Stomach smooth muscle (tissue), 2 donors: ENCODE measurements around the gene SMPD4.
"Not testable (repeated sequence)": the region's sequence is repeated elsewhere in the genome, so short reads cannot be mapped to it uniquely, and the experiment has no call there.

Experiments
- H3K27ac ChIP-seq: one replicate; pipeline ENCODE4 v1.7.0; 2013; ENCODE audit warnings: mild to moderate bottlenecking, low read length, inconsistent platforms
- H3K27me3 ChIP-seq, 2 donors: one replicate each; pipeline ENCODE4 v1.7.0; 2013; ENCODE audit warnings: low read length in 2 of 2; ENCODE audit not compliant: insufficient read depth in 2 of 2, control insufficient read depth in 1 of 2
- H3K36me3 ChIP-seq, 2 donors: one replicate each; pipeline ENCODE4 v1.7.0; 2013; ENCODE audit warnings: low read length in 2 of 2; ENCODE audit not compliant: control insufficient read depth in 2 of 2, insufficient read depth in 2 of 2
- H3K4me1 ChIP-seq: one replicate; pipeline ENCODE4 v1.7.0; 2013; ENCODE audit warnings: low read length; ENCODE audit not compliant: control insufficient read depth, insufficient read depth
- H3K4me3 ChIP-seq, 2 donors: one replicate each; pipeline ENCODE4 v1.7.0; 2013; ENCODE audit warnings: low read length in 2 of 2
- H3K9ac ChIP-seq, 2 donors: one replicate each; pipeline ENCODE4 v1.7.0; 2013; ENCODE audit warnings: low read length in 2 of 2, mild to moderate bottlenecking in 1 of 2
- H3K9me3 ChIP-seq, 2 donors: one replicate each; pipeline ENCODE4 v1.7.0; 2013; ENCODE audit warnings: low read length in 2 of 2; ENCODE audit not compliant: control insufficient read depth in 2 of 2
- donor health status: healthy.
- donor health status: Pancreatic carcinoma.

The SMPD4 gene

DNA sequence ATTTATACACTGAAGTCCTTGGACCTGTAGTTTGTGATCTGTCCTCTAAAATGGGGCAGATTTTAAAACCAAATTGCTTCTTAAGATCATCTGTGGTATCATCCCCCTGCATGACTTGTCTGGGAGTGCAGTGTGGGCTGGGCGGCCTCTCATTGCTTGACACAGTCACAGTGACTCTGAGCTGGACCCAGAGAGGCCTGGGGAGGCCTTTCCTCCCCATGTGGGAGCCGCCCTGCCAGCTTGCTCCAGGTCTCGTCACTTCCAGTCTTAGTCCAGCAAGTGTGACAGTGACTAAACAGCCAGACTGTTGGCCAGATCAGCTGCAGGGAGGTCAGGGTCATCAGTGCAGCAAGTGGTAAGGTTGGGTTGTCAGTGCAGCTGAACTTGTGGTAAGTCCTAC lies 21.7 kb upstream of the SMPD4 start:
- H3K27ac ChIP-seq, H3K9me3 ChIP-seq, H3K9ac ChIP-seq, H3K4me1 ChIP-seq, H3K36me3 ChIP-seq, H3K4me3 ChIP-seq, H3K27me3 ChIP-seq: not testable (repeated sequence)

DNA sequence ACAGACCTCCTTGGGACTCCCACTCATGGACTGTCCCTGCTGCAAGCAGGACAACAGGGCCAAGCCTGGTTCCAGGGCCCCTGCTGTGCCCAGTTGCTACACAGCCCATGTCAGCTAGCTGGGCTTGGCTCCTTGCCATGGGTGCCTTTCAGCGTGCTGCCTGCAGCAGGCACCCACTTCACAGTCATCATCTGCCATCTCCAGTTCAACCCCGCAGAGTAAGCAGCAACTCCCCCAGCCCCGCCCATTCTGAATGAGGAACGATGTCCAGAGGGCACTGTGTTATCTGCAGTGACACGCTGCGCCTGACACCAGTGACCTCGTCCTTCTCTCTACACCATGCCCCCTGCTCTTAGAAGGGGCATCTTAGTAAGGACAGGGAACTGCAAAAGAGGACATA lies 21.1 kb upstream of the SMPD4 start:
- not testable (repeated sequence) for H3K27me3 ChIP-seq, H3K27ac ChIP-seq, H3K9me3 ChIP-seq, H3K36me3 ChIP-seq, H3K4me1 ChIP-seq, H3K9ac ChIP-seq, H3K4me3 ChIP-seq

DNA sequence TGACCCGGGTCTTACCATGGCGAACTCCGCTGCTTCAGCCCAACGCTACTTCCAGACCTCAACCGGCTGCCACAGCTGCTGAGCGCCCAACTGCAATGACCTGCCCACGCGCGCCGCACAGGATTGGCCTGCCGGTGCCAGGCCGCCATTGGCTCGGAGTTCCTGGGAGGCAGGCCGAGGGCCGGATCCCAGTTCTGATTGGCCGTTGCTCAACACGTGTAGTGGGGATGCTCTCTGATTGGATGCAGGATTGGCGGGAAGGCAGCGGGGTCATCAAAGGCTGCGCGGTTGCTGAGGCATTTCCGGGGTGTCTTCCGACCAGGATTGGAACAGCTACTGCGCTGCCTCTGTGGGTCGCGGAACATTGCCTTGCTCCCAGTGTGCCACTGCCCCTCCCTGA lies 16.9 kb upstream of the SMPD4 start, which contains the start of gene TUBA3E:
Gene TUBA3E, minus strand, starts transcription at position 97 of the 400 bp plus-strand sequence. Its CDS starts 79 bp downstream, at position 18.
- Histone ChIP-seq H3K4me1 (no peaks in the 10 kb centered on the region), H3K4me3 (no peak within 1 kb of the TSS)

GRCh38 chr2:130196052-130196451 lies 14.7 kb upstream of the SMPD4 start:
- not testable (repeated sequence) for H3K27me3 ChIP-seq, H3K27ac ChIP-seq, H3K4me1 ChIP-seq, H3K4me3 ChIP-seq, H3K36me3 ChIP-seq, H3K9ac ChIP-seq, H3K9me3 ChIP-seq

More for the DNA sequence above, 16.9 kb upstream of the SMPD4 start, which contains the start of gene TUBA3E:
- Histone ChIP-seq H3K9ac (no peak within 1 kb of the TSS), H3K27me3 (no peaks in the 10 kb centered on the region), H3K9me3 (no peaks in the 10 kb centered on the region), H3K27ac (no peak within 1 kb of the TSS), H3K36me3 (no peaks in the 10 kb centered on the region)

DNA sequence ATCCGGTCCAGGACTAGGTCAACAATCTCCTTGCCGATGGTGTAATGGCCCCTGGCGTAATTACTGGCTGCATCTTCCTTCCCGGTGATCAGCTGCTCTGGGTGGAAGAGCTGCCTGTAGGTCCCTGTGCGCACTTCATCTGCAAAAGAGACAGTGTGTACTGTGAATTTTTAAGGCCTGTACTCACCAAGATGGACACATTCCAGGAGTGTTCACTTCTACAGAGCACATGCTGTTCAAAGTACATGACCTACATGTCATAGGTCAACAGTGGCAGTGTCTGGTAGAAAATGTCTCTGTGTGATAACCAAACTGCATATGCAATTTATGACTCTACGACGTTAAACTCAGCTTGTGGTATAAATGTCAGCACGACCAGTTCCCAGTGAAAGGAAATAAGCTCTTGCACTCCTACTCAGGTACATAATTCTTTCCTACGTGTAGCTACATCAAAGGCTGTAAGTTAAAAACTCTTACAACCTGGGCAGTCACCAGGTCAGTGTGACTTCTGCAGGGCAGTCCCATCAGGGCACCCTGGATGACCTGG lies 13.8 kb upstream of the SMPD4 start:
- H3K9me3 ChIP-seq, H3K4me3 ChIP-seq, H3K9ac ChIP-seq, H3K36me3 ChIP-seq, H3K27ac ChIP-seq, H3K4me1 ChIP-seq, H3K27me3 ChIP-seq: not testable (repeated sequence)

DNA sequence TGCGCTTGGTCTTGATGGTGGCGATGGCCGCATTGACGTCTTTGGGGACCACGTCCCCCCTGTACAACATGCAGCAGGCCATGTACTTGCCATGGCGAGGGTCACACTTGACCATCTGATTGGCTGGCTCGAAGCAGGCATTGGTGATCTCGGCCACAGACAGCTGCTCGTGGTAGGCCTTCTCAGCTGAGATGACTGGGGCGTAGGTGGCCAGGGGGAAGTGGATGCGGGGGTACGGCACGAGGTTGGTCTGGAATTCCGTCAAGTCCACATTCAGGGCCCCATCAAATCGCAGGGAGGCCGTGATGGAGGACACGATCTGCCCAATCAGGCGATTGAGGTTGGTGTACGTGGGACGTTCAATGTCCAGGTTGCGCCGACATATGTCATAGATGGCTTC lies 12.4 kb upstream of the SMPD4 start:
- H3K36me3 ChIP-seq, H3K27me3 ChIP-seq, H3K9me3 ChIP-seq, H3K4me1 ChIP-seq, H3K4me3 ChIP-seq, H3K9ac ChIP-seq, H3K27ac ChIP-seq: not testable (repeated sequence)

DNA sequence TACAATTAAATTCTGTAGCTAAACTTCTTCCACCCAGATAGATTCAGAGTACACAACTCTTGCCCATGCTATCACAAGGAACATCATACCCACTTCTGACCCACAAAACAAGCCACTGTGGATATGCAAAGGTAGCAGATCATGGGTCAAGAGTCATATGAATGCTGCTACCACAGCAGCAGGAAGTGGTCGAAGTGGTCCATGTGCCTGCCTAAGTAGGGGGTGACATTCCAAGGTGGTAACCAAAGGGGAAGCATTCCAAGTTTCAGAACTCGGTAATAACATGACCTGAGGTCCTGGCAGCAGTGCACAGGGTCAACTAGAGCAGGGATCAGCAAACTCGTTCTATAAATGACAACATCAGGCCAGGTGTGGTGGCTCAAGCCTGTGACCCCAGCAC lies 11.0 kb upstream of the SMPD4 start:
- not testable (repeated sequence) for H3K4me1 ChIP-seq, H3K27me3 ChIP-seq

DNA sequence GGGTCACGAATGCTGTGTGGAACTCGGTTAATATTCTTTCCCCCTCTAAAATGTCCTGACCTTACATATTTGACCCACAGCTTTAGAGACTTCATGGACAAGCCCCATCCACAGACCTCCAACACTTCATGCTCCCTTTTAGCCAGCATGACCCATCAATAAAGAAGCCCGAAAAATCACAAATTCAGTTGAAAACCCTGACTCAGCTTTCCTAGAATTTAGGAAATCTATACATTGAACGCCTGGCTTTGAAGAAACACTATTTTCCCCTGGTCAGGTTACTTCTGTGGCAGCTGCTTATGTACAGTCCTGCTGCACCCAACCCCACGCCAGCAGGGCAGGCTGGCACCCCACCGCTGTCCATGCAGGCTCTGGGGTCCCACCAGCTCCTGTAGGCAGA lies 9.9 kb upstream of the SMPD4 start:
- H3K36me3 ChIP-seq, H3K27me3 ChIP-seq, H3K9me3 ChIP-seq, H3K4me1 ChIP-seq, H3K27ac ChIP-seq, H3K9ac ChIP-seq, H3K4me3 ChIP-seq: not testable (repeated sequence)

More for the DNA sequence above, 11.0 kb upstream of the SMPD4 start:
- not testable (repeated sequence) for H3K9me3 ChIP-seq, H3K27ac ChIP-seq, H3K36me3 ChIP-seq, H3K4me3 ChIP-seq, H3K9ac ChIP-seq

- H3K27me3 ChIP-seq = no peaks in the 10 kb centered on the region
- no peak overlapping the region for H3K27ac ChIP-seq
- H3K9me3 ChIP-seq = no peaks in the 10 kb centered on the region
- H3K9ac ChIP-seq = no peak overlapping the region
- no peaks in the 10 kb centered on the region for H3K4me1 ChIP-seq
- H3K4me3 ChIP-seq = no peak overlapping the region
- no peaks in the 10 kb centered on the region for H3K36me3 ChIP-seq
These were observed 8.8 kb upstream of the SMPD4 start for GRCh38 chr2:130190237-130190636.

DNA sequence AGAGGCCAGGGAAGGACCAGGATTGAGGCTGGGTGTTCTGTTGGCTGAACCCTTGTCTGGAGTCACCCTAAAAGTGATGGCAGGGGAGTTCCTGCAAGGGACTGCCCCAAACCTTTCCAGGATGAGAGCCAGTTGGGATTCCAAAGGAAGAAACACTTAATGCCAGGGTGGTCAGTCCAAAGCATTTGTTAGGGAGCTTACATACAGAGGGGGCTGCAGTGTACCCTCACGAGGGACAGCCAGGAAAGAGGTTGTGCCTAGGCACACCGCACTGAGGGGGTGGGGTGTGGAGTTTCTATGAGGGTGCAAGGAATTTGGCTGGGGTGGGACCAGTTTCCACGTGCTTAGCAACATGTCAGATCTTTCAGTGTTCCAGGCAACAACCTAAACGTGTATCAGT lies 7.6 kb upstream of the SMPD4 start:
- H3K36me3 ChIP-seq, H3K27ac ChIP-seq, H3K27me3 ChIP-seq, H3K4me1 ChIP-seq, H3K9me3 ChIP-seq, H3K4me3 ChIP-seq, H3K9ac ChIP-seq: not testable (repeated sequence)

- H3K4me1 ChIP-seq, H3K9ac ChIP-seq, H3K27ac ChIP-seq, H3K4me3 ChIP-seq, H3K27me3 ChIP-seq, H3K36me3 ChIP-seq, H3K9me3 ChIP-seq: not testable (repeated sequence)
These were observed 6.7 kb upstream of the SMPD4 start for GRCh38 chr2:130187859-130188792.
